ENCODE measurements around the gene VPS37D. TPM values are rescaled to one million over a fixed set of nuclear protein-coding genes. Genes with fewer than 3 reads are reported as not detected.
"Not testable (repeated sequence)": the region's sequence is repeated elsewhere in the genome, so short reads cannot be mapped to it uniquely, and the experiment has no call there.

The VPS37D gene
- total and polyA plus RNA-seq, 2 of the 4 experiments (the other 2 are of a cell fraction), result 2.3 to 3.1 TPM

GRCh38 chr7:73659983-73660382 is 7.6 kb upstream of the VPS37D start:
- Histone ChIP-seq H3K4me1 (ENCODE audit: control insufficient read depth, insufficient read depth, low read length) (no peaks in the 10 kb centered on the region), H4K91ac (ENCODE audit: insufficient read depth, low read depth, low read length) (no peak overlapping the region), H3K79me1 (ENCODE audit: low read depth in 1 of 2, low read length in 2 of 2) (no peaks in the 10 kb centered on the region), H3K9me1 (ENCODE audit: insufficient read depth, low read length) (no peaks in the 10 kb centered on the region), H2BK120ac (ENCODE audit: low read depth, low read length) (no peak overlapping the region), H2BK15ac (ENCODE audit: low read depth, low read length) (no peak overlapping the region), H4K5ac (ENCODE audit: low read depth, low read length) (no peak overlapping the region), H3K23ac (ENCODE audit: low read depth, low read length) (no peak overlapping the region), H4K20me1 (ENCODE audit: insufficient read depth, low read length) (no peaks in the 10 kb centered on the region), H3K27me3 (ENCODE audit: control insufficient read depth, insufficient read depth, low read length) (peaks cover 4% of the 10 kb centered on the region), H2AK9ac (replicated peaks; ENCODE audit: low read depth, low read length, poor library complexity) (no peak overlapping the region), H2AK5ac (ENCODE audit: low read depth, low read length) (no peak overlapping the region), H3K14ac (replicated peaks; ENCODE audit: low read depth, low read length) (no peak overlapping the region), H2BK5ac (ENCODE audit: low read depth, low read length, poor library complexity, severe bottlenecking) (no peak overlapping the region), H3K36me3 (ENCODE audit: control insufficient read depth, insufficient read depth, low read length) (no peaks in the 10 kb centered on the region), H3K4me2 (ENCODE audit: low read depth, low read length) (no peak overlapping the region), H3K9ac (ENCODE audit: low read depth, low read length) (no peak overlapping the region), H3K4me3 (ENCODE audit: insufficient read depth, low read depth, low read length) (no peak overlapping the region), H3K18ac (ENCODE audit: low read depth, low read length) (no peak overlapping the region), H3K56ac (ENCODE audit: extremely low read depth, insufficient read depth, low read length) (no peak overlapping the region), H3K4ac (ENCODE audit: low read depth, low read length) (no peak overlapping the region), H4K8ac (ENCODE audit: low read depth in 2 of 2, low read length in 2 of 2) (no peak overlapping the region), H3K27ac (ENCODE audit: insufficient read depth, low read length) (no peak overlapping the region), H2BK20ac (ENCODE audit: low read depth, low read length) (no peak overlapping the region), H2AFZ (replicated peaks; ENCODE audit: low read length, poor library complexity) (no peak overlapping the region), H3K9me3 (ENCODE audit: control insufficient read depth, insufficient read depth, low read length) (peaks cover 5% of the 10 kb centered on the region)
- no peak for ATAC-seq (ENCODE audit: low read depth)
- 78% methylated on average over 4 of the region's 8 CpGs; no CpG with 5 or more reads in 1 of the 2 experiments for WGBS, 2 experiments (ENCODE audit: extremely low coverage in 2 of 2, insufficient read length in 1 of 2)
- TF ChIP-seq BHLHE40 (IDR thresholded peaks at IDR 0.05; ENCODE audit: low read depth, low read length), result no peak
- no peak for TF ChIP-seq SMC3 (IDR thresholded peaks at IDR 0.05; ENCODE audit: low read depth, low read length)
- TF ChIP-seq MAZ (IDR thresholded peaks at IDR 0.05; ENCODE audit: borderline replicate concordance, low read depth, low read length), result no peak
- no peak for TF ChIP-seq POLR2A (IDR thresholded peaks at IDR 0.05; ENCODE audit: low read depth, low read length)
- no peak for TF ChIP-seq RCOR1 (IDR thresholded peaks at IDR 0.05; ENCODE audit: insufficient replicate concordance, low read length)
- TF ChIP-seq RAD21 (IDR thresholded peaks at IDR 0.05; ENCODE audit: low read length), result no peak
- no peak for TF ChIP-seq MAFK (IDR thresholded peaks at IDR 0.05; ENCODE audit: low read depth, low read length)
- dilution Hi-C loops (cut with HindIII; ENCODE audit: low sequenced_read_pairs, unreplicated experiment) (no loop called here), in situ Hi-C loops (cut with MboI; ENCODE audit: low sequenced_read_pairs) (no loop called here), intact Hi-C loops (cut with micrococcal nuclease) (no loop called here)
- DNase-seq, result no peak
- POLR2A ChIA-PET (ENCODE audit: unreplicated experiment), result no interaction called here
- no TSS peak for BruUV-seq (replicated peaks)
- CTCF ChIA-PET, result no interaction called here

- H2AK9ac ChIP-seq (replicated peaks; ENCODE audit: low read depth, low read length, poor library complexity); H3K4me2 ChIP-seq (ENCODE audit: low read depth, low read length); H3K14ac ChIP-seq (replicated peaks; ENCODE audit: low read depth, low read length); DNase-seq; H3K36me3 ChIP-seq (ENCODE audit: control insufficient read depth, insufficient read depth, low read length); ATAC-seq (ENCODE audit: low read depth); H3K27ac ChIP-seq (ENCODE audit: insufficient read depth, low read length); H4K20me1 ChIP-seq (ENCODE audit: insufficient read depth, low read length); H3K4ac ChIP-seq (ENCODE audit: low read depth, low read length); H3K9ac ChIP-seq (ENCODE audit: low read depth, low read length); H4K8ac ChIP-seq (ENCODE audit: low read depth in 2 of 2, low read length in 2 of 2); CTCF ChIA-PET; H3K9me1 ChIP-seq (ENCODE audit: insufficient read depth, low read length); H3K56ac ChIP-seq (ENCODE audit: extremely low read depth, insufficient read depth, low read length); BruUV-seq (replicated peaks); H3K27me3 ChIP-seq (ENCODE audit: control insufficient read depth, insufficient read depth, low read length); H4K91ac ChIP-seq (ENCODE audit: insufficient read depth, low read depth, low read length); H2BK120ac ChIP-seq (ENCODE audit: low read depth, low read length); dilution Hi-C loops (cut with HindIII; ENCODE audit: low sequenced_read_pairs, unreplicated experiment); H4K5ac ChIP-seq (ENCODE audit: low read depth, low read length); H2AK5ac ChIP-seq (ENCODE audit: low read depth, low read length); H2BK5ac ChIP-seq (ENCODE audit: low read depth, low read length, poor library complexity, severe bottlenecking); in situ Hi-C loops (cut with MboI; ENCODE audit: low sequenced_read_pairs); H3K79me1 ChIP-seq (ENCODE audit: low read depth in 1 of 2, low read length in 2 of 2); H3K4me3 ChIP-seq (ENCODE audit: insufficient read depth, low read depth, low read length); H3K23ac ChIP-seq (ENCODE audit: low read depth, low read length); POLR2A ChIA-PET (ENCODE audit: unreplicated experiment); H3K4me1 ChIP-seq (ENCODE audit: control insufficient read depth, insufficient read depth, low read length); intact Hi-C loops (cut with micrococcal nuclease); H3K18ac ChIP-seq (ENCODE audit: low read depth, low read length); H2BK20ac ChIP-seq (ENCODE audit: low read depth, low read length); H3K9me3 ChIP-seq (ENCODE audit: control insufficient read depth, insufficient read depth, low read length); H2BK15ac ChIP-seq (ENCODE audit: low read depth, low read length); H2AFZ ChIP-seq (replicated peaks; ENCODE audit: low read length, poor library complexity): not testable (repeated sequence)
- WGBS, 2 experiments (ENCODE audit: extremely low coverage in 2 of 2, insufficient read length in 1 of 2), result 100% methylated on average over 1 of the region's 4 CpGs; no CpG with 5 or more reads in 1 of the 2 experiments
These were observed 7.0 kb upstream of the VPS37D start for GRCh38 chr7:73660594-73660993.

Measured in IMR-90 (cell line).